Measurements from ENCODE around the gene ASH1L.
"Not testable (repeated sequence)": the region's sequence is repeated elsewhere in the genome, so short reads cannot be mapped to it uniquely, and the experiment has no call there.

ASH1L gene

DNA sequence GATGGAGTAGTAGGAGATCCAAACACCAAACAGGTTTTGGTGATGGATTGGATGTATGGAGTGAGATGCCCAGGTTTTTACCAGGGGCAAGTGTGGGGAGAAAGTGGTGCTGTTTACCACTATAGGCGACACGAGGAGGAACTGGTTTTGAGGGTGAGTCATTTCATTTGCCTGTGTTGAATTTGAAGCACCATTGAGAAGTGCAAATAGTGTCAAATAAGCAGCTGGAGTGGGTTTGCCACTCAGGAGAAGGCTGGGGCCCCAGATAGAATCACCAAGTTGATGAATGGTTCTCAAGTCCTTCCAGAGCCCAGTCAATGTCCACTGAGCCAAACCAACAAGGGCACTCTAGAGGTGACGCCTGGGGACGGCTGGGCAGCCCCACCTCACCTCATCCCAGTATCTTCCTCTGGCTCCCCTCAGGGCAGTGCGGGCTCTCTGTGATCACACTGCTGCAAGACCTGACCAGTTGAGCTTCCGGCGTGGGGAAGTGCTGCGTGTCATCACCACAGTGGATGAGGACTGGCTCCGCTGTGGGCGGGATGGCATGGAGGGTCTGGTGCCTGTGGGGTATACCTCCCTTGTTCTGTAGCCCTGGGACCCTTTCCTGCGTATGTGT, 232.5 kb downstream of the ASH1L start:
- DNase-seq (ENCODE audit: low spot score), result no peak
- FAIRE-seq, result no peak

DNA sequence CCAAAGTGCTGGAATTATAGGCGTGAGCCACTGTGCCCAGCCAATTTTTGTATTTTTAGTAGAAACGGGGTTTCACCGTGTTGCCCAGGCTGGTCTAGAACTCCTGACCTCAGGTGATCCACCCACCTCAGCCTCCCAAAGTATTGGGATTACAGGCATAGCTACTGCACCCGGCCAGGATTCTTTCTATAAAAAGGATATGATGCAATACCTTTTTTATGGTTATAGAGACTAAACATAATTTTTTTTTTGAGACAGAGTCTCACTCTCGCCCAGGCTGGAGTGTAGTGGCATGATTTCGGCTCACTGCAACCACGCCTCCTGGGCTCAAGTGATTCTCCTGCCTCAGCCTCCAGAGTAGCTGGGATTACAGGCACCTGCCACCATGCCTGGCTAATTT, 233.7 kb downstream of the ASH1L start:
- FAIRE-seq; DNase-seq (ENCODE audit: low spot score): not testable (repeated sequence)

DNA sequence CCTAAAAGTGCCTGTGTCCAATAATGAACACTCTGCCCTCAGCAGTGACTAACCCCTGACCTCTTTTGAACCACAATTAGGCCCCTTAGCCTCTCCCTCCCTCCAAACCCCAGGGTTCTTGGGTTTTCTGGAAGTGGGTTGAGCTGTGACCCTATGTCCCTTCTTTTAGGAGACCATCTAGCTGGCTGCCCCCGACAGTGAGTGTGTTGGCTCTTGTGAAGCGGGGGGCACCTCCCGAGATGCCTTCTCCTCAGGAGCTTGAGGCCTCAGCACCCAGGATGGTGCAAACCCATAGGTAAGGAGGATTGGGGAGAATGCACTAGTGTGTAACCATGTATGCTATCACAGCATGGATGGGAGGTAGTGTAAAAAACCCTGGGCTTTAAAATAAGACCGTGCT, 234.6 kb downstream of the ASH1L start:
- FAIRE-seq (no peak), DNase-seq (ENCODE audit: low spot score) (no peak)

DNA sequence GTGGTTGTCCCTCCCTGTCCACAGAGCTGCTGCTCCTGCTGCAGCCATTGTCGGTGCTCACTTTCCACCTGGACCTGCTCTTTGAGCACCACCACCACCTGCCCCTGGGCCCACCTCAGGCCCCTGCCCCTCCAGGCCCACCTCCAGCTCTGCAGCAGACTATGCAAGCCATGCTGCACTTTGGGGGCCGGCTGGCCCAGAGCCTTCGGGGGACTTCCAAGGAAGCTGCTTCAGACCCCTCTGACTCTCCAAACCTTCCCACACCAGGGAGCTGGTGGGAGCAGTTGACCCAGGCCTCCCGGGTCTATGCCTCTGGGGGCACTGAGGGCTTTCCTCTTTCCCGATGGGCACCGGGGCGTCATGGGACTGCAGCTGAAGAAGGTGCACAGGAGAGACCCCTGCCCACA, 236.0 kb downstream of the ASH1L start:
- no peak for FAIRE-seq
- no peak for DNase-seq (ENCODE audit: low spot score)

DNA sequence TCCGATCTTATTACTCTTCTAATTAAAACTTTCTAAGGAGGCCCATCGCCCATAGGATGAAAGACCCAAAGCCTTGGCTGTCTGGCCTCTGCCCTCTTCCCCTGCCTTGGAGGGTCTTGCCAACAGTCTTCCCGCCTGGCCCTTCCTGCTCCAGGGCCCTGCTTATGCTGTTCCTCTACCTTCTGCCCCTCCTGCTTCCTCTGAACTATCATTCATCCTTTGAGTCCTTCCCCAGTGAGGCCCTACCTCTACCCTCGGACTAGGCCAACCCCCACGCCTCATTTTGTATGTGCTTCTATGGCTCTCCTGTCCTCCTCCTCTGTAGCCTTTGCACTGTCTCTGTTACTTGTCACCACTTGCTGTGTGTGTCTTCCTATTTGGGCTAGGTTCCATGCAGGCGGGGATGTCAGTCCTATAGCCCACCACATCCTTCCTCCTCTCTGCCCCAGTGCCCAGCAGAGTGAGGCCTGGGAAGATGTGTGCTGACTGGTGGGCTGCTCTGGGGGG, 236.5 kb downstream of the ASH1L start:
- no peak for FAIRE-seq
- DNase-seq (ENCODE audit: low spot score), result no peak

DNA sequence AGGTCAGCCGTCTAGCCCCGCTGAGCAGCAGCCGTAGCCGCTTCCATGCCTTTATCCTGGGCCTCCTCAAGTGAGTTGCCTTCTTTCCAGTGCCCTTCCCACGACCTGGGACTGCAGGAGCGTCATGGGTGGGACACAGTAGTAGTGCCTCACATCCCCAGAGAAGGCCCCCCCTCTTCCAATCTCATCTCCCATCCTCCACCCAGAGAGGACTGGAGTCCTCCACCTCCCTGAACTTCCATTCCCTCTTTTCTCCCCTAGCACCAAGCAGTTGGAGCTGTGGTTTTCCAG, 237.1 kb downstream of the ASH1L start:
- no peak for DNase-seq (ENCODE audit: low spot score)

DNA sequence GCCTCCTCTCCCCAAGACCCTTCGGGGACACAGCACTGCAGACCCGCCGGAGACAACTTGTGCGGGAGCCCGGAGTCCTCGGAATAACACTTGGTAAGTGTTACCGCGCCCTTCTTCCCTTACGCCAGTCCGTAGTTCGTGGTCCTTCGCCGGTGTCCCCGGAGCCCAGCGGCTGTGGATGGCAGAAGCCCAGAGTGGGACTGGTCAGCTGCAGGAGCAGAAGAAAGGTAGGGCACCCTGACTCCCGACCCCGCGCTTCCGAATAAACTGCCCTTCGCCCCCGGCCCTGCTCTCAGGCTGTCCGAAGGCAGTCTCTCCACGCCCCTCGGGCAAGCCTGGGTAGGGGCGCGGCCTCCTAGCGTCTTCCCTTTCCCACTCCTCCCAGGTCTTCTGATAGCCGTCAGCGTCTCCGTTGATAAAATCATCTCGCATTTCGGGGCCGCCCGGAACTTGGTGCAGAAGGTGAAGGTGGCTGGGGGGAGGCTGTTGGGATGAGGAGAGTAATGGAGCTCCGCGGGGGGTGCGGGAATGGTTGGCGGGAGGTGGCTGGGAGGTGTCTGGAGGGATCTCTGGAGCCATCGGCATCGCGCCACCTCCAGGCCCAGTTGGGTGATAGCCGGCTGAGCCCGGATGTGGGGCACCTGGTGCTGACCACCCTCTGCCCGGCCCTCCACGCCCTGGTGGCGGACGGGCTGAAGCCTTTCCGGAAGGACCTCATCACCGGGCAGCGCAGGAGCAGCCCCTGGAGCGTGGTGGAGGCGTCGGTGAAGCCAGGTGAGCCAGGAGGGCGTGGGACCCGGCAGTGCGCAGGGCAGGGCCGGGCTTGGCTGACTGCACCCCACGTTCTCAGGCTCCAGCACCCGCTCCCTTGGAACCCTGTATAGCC, 237.6 kb downstream of the ASH1L start:
- FAIRE-seq (no peak), DNase-seq (ENCODE audit: low spot score) (peak; percentile 64)

More for the DNA sequence above, 237.1 kb downstream of the ASH1L start:
- FAIRE-seq, result no peak

DNA sequence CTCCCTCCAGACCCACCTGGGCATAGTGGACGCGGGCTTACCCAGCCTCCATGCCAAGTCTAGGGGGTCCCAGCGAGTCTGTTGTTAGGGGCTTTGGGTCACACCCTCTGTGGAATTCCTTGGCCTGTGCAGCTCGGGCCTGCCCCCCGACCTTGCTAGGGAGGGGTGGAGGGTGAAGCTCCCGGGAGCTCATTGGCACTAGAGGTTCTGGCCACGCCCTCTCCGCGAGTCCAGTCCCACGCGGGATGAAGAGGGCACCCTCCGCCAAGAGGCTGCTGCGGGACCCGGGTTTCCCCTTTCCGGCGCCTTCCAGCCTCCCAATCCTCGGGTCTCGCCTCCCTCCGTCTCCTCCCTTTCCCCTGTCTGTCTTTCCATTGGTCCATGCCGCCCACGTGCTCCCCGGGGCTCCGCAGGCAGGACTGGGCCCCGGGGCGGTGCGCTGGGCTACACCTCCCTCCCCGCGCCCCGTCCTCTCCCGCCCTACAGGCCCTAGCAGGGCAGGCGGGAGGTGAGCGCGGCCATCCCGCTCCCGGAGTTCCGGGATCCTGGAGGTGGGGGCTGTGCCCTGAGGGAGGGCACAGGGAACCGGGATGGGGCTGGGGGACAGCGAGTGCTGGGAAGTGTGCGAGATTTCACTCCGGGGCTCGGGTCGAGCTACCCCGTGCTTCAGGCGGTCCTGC, 238.4 kb downstream of the ASH1L start:
- FAIRE-seq, result peak; percentile 91
- DNase-seq (ENCODE audit: low spot score), result peak; percentile 96

DNA sequence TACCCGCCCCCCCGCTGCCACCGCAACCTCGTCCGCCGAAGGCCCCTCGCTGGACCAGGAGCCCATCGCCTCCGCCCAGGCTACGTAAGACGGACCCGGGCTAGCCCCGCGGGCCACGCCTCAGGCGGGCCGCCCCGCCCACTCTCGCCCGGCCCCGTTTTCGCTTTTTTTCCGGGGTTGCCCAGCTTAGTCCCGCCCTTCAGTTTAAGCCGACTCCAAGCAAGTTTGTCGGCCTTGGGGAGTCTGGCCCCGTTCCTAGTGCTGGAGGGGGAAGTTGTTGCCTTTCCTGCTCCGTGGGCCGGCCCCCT, 238.9 kb downstream of the ASH1L start:
- FAIRE-seq (no peak), DNase-seq (ENCODE audit: low spot score) (peak; percentile 73)

DNA sequence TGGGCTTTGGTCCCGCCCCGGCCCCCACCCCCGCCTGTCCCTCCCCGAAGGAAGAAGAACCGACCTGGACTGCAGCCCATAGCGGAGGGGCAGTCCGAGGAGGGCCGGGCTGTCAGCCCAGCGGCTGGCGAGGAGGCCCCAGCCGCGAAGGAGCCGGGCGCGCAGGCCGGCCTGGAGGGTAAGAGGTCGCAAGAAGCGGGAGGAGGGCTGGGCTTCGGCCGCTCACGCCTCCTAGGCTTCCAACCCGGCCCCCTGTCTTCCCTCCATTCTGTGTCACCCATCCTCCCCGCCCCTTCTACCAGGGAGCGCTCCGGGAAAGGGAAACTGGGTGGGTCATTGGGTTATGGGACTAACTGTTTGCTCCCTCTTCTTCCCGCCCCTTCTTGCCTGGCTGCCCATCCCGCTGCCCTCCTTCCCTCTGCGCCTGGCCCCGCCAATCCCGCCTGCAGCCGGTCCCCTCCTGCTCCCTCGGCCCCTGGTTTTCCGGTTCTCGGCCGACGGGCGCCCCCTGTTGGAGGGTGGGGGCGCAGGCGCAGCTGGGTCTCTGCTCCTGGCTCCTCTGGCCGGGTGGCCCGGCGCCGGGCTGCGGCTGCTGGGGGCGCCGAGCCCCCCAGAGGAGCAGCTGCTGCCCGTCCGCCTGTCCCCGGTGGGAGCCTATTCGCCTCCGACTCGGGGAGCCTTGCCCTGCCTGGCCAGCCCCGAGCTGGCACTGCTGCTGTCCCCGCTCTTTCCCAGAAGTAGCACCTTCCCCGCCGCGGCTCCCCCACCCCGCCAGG, 239.5 kb downstream of the ASH1L start:
- DNase-seq (ENCODE audit: low spot score) (peak; percentile 93), FAIRE-seq (peak; percentile 84)

DNA sequence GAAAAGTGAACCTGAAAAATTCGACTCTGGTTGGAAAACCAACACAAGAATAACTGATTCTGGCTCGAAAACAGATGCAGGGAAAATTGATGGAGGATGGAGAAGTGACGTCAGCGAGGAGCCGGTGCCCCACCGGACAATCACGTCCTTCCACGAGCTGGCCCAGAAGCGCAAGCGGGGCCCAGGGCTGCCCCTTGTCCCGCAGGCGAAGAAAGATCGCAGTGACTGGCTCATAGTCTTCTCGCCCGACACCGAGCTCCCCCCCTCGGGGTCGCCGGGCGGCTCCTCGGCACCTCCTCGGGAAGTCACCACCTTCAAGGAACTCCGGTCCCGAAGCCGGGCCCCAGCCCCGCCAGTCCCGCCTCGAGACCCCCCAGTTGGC, 240.0 kb downstream of the ASH1L start:
- FAIRE-seq (no peak), DNase-seq (ENCODE audit: low spot score) (no peak)

DNA sequence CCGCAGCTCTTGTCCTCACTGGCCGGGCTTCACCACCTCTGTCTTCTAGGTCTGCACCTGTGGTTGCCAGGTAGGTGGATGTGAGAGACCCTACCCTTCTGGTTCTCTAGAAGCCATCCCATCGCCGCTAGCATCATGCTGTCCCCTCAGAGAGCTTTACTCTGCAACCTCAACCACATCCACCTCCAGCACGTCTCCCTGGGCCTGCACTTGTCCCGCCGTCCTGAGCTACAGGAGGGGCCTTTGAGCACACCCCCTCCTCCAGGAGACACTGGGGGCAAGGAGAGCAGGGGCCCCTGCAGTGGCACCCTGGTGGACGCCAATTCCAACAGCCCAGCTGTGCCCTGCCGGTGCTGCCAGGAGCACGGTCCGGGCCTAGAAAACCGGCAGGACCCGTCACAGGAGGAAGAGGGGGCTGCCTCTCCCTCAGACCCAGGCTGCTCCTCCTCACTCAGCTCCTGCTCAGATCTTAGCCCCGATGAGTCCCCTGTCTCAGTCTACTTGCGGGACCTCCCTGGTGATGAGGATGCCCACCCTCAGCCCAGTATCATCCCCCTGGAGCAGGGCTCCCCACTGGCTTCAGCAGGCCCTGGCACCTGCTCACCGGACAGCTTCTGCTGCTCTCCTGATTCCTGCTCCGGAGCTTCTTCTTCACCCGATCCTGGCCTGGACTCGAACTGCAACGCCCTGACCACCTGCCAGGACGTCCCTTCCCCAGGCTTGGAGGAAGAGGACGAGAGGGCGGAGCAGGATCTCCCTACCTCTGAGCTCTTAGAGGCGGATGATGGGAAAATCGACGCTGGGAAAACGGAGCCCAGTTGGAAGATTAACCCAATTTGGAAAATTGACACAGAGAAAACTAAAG, 240.7 kb downstream of the ASH1L start:
- DNase-seq (ENCODE audit: low spot score), result no peak
- no peak for FAIRE-seq

DNA sequence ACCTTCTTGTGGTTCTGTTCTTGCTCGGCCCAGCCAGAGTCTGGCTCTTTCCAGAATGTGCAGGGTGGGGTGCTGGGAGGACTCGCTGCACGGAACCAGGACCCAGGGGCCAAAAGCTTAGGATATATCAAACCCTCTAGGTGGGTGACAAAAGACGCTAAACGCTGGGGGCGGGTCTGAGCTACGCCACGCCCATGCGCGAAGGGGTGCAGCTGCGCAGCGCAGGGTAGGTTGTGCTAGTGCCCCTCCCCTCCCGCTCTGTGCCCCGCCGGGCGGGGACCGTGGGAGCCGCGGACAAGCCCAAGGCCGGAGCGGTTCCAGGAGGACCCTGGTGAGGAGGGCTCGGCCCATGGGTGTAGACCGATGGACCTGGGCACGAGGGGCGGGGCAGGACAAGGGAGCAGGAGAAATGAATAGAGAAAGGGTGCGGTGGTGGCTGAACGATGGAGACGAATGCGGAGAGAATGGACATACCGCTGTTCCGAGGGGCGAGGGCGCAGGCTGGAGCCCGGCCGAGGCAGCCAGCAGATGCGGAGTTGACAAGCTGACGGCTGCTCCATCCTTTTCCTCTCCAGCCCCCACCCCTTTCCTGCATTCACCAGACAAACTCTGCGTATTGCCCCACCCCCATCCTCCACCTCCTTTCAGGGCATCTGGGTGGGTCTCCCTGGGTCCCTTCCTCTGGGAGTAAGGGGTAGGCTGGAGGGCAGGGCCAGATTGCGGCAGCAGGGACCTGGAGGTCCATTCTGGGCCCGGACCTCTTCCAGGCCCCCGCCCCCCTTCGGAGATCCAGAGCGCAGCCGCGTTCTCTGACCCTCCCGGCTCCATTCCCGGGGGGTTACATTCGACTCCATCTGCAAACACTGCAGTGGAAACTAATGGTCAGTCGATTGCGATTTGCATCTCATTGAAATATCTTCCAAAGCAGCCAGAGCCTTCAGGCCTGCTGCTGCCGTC, 241.7 kb downstream of the ASH1L start, which contains the start of gene RUSC1:
RUSC1 (plus strand) TSS at position 234 of the 957 bp plus-strand sequence. CDS start 880 bp downstream, outside the sequence.
- DNase-seq (ENCODE audit: low spot score), result no peak
- no peak for FAIRE-seq

DNA sequence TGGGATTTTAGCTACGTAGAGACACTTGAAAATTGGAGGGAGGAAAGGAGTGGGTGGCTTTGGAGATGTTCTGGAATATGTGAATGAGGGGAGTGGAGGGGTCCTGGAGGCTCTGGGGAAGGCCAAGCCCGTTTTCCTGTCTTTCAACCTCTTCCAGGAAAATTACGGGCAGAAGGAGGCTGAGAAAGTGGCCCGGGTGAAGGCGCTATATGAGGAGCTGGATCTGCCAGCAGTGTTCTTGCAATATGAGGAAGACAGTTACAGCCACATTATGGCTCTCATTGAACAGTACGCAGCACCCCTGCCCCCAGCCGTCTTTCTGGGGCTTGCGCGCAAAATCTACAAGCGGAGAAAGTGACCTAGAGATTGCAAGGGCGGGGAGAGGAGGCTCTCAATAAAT, 242.4 kb downstream of the ASH1L start:
- no peak for DNase-seq (ENCODE audit: low spot score)
- no peak for FAIRE-seq

DNA sequence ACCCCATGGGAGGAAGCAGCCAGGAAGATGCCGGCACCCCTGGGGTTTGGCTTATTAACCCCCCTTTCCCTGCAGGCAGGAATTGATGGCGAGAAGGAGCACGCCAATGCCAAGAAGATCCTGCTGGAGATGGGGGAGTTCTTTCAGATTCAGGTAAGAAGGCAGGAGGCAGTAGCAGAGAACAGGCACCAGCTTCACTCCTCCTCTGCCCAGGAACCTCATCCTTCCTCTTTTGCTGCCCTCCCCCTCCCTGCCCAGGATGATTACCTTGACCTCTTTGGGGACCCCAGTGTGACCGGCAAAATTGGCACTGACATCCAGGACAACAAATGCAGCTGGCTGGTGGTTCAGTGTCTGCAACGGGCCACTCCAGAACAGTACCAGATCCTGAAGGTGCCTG, 243.1 kb downstream of the ASH1L start:
- DNase-seq (ENCODE audit: low spot score), result no peak
- no peak for FAIRE-seq

DNA sequence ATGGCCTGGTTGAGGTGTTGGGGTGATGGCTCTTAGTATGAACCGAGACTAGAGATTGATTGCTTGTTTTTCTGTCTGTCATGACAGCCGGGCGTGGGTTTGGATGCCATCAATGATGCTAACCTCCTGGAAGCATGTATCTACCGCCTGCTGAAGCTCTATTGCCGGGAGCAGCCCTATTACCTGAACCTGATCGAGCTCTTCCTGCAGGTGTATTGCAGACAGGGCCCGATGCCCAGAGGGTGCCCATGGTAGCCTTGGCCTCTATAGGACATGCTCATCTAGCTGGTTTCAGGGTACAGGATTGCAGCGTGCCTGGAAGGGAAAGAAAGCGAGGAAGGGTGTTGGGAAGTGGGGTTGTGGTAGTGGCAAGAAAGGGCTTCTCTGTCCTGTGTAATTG, 244.5 kb downstream of the ASH1L start:
- DNase-seq (ENCODE audit: low spot score), result no peak
- no peak for FAIRE-seq

DNA sequence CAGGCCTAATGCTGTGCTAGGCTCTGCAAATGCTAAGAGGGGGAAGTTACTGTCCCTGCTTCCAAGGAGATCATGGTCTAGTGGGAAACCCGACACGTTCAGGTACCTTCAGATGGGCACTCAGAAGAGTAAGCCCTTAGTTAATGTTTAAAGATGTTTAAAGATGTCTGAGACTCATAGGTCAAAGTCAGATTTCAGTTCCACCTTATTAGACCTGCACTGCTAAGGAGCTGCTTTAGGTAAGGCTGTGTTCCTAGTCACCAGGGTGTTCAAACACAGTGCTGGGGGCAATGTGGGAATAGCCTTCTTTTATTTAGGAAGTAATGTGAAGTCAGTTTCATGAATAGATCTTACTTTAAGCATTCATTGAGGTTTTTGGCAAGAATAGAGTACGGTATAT, 245.7 kb downstream of the ASH1L start:
- no peak for FAIRE-seq

DNA sequence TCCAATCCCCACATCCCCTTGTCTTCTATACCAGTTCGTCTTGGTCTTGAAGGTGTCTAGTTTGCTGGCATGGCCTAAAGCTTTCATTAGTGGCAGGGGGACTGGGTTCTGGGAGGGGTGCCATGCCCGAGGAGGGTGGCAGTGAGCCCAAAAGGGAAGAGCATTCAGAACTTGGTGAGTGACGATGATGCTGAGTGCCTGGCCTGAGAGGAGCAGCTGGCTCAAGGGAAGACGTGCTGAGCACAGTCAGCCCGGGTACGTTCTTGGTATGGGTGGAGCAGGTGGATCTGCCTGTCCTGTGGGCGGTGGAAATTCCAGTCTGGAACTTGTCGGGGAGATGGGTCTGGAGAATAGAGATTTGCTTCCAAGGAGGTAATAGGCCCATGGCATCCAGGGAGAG, 249.3 kb downstream of the ASH1L start:
- no peak for DNase-seq (ENCODE audit: low spot score)
- no peak for FAIRE-seq

More for the DNA sequence above, 245.7 kb downstream of the ASH1L start:
- DNase-seq (ENCODE audit: low spot score), result no peak

DNA sequence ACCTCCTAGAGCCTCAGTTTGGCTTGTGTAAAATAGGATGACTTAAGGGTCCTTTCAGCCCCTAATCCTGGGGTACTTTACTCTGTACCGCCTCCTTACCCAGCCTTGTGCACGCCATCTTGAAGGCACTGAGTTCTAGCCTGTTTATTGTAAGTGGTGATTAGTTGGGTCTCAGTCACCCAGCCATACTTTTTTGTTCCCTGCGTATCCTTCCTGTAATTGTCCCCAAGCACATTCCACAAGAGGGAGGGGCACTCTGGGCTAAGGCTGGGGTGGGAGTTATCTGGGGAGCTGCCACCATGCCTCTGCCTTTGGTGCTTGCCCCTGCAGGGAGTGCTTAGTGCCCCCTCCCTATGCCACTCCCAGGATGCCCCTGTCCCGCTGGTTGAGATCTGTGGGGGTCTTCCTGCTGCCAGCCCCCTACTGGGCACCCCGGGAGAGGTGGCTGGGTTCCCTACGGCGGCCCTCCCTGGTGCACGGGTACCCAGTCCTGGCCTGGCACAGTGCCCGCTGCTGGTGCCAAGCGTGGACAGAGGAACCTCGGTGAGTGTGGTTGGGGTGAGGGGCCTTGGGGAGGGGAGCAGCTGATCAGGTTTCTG, 253.1 kb downstream of the ASH1L start:
- no peak for FAIRE-seq
- DNase-seq (ENCODE audit: low spot score), result no peak

Measured in RCC 7860 (cell line).